Panc1 (cell line): ENCODE measurements around the gene WSCD1.

Source experiments
- POLR2AphosphoS5 ChIP-seq: IDR thresholded peaks from 2 replicates; pipeline ENCODE4 v1.6.1; 2012; ENCODE audit warnings: mild to moderate bottlenecking, low read depth, low read length, moderate library complexity
- SIN3A ChIP-seq: IDR thresholded peaks from 2 replicates; pipeline ENCODE4 v1.6.1; 2012; ENCODE audit warnings: low read depth, mild to moderate bottlenecking, low read length, moderate library complexity, borderline replicate concordance; ENCODE audit not compliant: insufficient read depth
- TCF7L2 ChIP-seq: IDR thresholded peaks from 2 replicates; pipeline ENCODE4 v1.6.1; 2011; ENCODE audit warnings: mild to moderate bottlenecking, low read depth, low read length, inconsistent platforms
- TF ChIP-seq, protein P1 (sequence below): fragments of 450-650 bp; IDR thresholded peaks from 2 replicates; pipeline ENCODE4 v1.5.1; 2017; ENCODE audit warnings: mild to moderate bottlenecking
- TF ChIP-seq, protein P2 (sequence below), 2 experiments: IDR thresholded peaks; 2 replicates each; pipeline ENCODE4 v1.6.1; 2011 to 2012; ENCODE audit warnings: low read depth in 2 of 2, control low read depth in 1 of 2, low read length in 1 of 2, mild to moderate bottlenecking in 1 of 2, moderate library complexity in 1 of 2; ENCODE audit not compliant: insufficient read depth in 1 of 2

DNA sequence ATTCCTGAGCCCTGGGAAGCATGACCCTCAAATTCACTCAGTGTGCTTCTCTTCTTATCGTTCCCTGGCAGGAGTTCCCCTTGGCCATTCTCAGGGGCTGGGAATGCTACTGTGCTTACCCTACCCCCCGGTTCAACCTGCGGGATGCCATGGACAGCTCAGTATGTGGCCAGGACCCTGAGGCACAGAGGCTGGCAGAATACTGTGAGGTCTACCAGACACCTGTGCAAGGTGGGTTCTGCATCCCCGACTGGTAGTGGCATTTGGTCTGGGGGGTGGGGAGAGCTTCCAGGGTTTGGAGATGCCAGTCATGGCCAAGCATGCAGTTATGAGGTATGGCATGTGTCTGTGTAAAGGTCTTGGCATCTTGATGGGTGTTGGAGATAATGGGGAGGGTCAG lies 39.4 kb downstream of the WSCD1 start:
- TF ChIP-seq, protein P1, sequence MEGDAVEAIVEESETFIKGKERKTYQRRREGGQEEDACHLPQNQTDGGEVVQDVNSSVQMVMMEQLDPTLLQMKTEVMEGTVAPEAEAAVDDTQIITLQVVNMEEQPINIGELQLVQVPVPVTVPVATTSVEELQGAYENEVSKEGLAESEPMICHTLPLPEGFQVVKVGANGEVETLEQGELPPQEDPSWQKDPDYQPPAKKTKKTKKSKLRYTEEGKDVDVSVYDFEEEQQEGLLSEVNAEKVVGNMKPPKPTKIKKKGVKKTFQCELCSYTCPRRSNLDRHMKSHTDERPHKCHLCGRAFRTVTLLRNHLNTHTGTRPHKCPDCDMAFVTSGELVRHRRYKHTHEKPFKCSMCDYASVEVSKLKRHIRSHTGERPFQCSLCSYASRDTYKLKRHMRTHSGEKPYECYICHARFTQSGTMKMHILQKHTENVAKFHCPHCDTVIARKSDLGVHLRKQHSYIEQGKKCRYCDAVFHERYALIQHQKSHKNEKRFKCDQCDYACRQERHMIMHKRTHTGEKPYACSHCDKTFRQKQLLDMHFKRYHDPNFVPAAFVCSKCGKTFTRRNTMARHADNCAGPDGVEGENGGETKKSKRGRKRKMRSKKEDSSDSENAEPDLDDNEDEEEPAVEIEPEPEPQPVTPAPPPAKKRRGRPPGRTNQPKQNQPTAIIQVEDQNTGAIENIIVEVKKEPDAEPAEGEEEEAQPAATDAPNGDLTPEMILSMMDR, result no peak
- TF ChIP-seq TCF7L2 (no peak), SIN3A (no peak), POLR2AphosphoS5 (no peak)
- TF ChIP-seq, protein P2, sequence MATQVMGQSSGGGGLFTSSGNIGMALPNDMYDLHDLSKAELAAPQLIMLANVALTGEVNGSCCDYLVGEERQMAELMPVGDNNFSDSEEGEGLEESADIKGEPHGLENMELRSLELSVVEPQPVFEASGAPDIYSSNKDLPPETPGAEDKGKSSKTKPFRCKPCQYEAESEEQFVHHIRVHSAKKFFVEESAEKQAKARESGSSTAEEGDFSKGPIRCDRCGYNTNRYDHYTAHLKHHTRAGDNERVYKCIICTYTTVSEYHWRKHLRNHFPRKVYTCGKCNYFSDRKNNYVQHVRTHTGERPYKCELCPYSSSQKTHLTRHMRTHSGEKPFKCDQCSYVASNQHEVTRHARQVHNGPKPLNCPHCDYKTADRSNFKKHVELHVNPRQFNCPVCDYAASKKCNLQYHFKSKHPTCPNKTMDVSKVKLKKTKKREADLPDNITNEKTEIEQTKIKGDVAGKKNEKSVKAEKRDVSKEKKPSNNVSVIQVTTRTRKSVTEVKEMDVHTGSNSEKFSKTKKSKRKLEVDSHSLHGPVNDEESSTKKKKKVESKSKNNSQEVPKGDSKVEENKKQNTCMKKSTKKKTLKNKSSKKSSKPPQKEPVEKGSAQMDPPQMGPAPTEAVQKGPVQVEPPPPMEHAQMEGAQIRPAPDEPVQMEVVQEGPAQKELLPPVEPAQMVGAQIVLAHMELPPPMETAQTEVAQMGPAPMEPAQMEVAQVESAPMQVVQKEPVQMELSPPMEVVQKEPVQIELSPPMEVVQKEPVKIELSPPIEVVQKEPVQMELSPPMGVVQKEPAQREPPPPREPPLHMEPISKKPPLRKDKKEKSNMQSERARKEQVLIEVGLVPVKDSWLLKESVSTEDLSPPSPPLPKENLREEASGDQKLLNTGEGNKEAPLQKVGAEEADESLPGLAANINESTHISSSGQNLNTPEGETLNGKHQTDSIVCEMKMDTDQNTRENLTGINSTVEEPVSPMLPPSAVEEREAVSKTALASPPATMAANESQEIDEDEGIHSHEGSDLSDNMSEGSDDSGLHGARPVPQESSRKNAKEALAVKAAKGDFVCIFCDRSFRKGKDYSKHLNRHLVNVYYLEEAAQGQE (IDR thresholded peaks at IDR 0.05; ENCODE audit: insufficient read depth in 1 of 2, low read depth in 2 of 2, low read length in 1 of 2), result no peak
